ENCODE results near the gene FXYD4. TPM values are rescaled to one million over a fixed set of nuclear protein-coding genes. Genes with fewer than 3 reads are reported as not detected.
"Not testable (repeated sequence)": the region's sequence is repeated elsewhere in the genome, so short reads cannot be mapped to it uniquely, and the experiment has no call there.

FXYD4 gene, protein sequence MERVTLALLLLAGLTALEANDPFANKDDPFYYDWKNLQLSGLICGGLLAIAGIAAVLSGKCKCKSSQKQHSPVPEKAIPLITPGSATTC
- total RNA-seq (not detected), polyA plus RNA-seq (not detected), total RNA-seq (0 to 0.07 (median 0) reads per million in 6 experiments)

DNA sequence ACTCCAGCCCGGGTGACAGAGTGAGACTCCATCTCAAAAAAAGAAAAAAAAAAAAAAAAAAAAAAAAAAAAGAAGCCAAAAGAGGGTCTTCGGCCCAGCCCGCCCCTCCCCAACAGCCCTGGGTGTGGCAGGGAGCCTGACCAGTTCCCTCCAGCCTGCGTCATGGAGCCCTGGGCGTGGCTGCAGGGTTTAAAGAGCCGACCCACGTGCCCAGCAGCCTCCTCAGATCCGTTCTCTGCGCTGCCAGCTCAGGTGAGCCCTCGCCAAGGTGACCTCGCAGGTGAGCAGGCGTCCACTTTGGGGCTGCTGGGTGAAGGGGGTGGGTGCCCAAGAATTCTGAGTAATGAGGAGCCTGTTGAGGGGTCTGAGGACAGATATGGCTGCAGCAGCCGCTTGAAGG is at the start of gene FXYD4:
Gene FXYD4, plus strand, starts transcription at position 219 of the 400 bp plus-strand sequence. CDS start 2,111 bp downstream, outside the sequence.
- Mint-ChIP-seq H3K36me3 (no peaks in the 10 kb centered on the region), H3K4me3 (no peak within 1 kb of the TSS), H3K27me3 (peaks cover 0 to 2% (median 0%) of the 10 kb centered on the region in 5 donors), H3K27ac (no peak within 1 kb of the TSS), H3K9me3 (no peaks in the 10 kb centered on the region), H3K4me1 (peaks cover 5 to 16% (median 12%) of the 10 kb centered on the region in 4 donors)
- DNase-seq (peak in 1 of 10 donors; percentile 37), ATAC-seq (no peak)
- POLR2A ChIA-PET = interaction anchor here (0.6 to 1.6 kb wide), 2 partner anchors 9 to 40 kb away, joined by 3 read pairs; no protein-coding TSS in a partner anchor

DNA sequence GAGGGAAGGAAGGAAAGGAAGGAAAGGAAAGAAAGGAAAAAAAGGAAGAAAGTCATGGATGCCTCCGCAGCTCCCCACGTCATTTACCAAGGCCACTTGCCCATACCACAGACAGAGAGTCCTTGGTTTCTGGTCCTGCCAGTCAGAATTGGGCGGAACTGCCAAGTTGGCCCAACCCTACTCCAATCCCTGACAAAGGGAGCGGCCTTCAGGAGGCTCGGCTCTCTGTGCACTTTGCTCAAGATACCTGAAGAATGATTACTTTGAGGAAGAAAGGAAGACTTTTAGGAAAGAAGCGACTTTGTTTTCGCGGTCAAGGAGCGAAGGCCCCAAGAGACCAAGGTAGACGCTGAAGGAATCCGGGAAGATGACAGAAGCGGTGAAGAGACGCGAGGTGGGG is 49.1 kb upstream of the FXYD4 start:
- Mint-ChIP-seq H3K36me3 (no peaks in the 10 kb centered on the region), H3K9me3 (no peaks in the 10 kb centered on the region), H3K4me3 (peak overlapping the region in 9 of 10 donors; percentile 28 to 71 (median 50)), H3K27me3 (peaks cover 3 to 47% (median 21%) of the 10 kb centered on the region in 5 donors), H3K27ac (peak overlapping the region in 6 of 10 donors; percentile 5 to 86 (median 76)), H3K4me1 (peaks cover 10 to 16% (median 13%) of the 10 kb centered on the region in 4 donors)
- no peak for DNase-seq
- POLR2A ChIA-PET = no interaction called here
- ATAC-seq = peak in 1 of 2 donors; percentile 28

GRCh38 chr10:43322769-43323168 is 48.7 kb upstream of the FXYD4 start:
- peaks cover 10 to 16% (median 13%) of the 10 kb centered on the region in 4 donors for H3K4me1 Mint-ChIP-seq
- H3K4me3 Mint-ChIP-seq = peak overlapping the region in 8 of 10 donors; percentile 28 to 71 (median 52)
- peak; percentile 98 to 99 for ATAC-seq
- no peaks in the 10 kb centered on the region for H3K9me3 Mint-ChIP-seq
- no peaks in the 10 kb centered on the region for H3K36me3 Mint-ChIP-seq
- DNase-seq = peak; percentile 46 to 89 (median 67)
- peaks cover 3 to 43% (median 21%) of the 10 kb centered on the region in 5 donors for H3K27me3 Mint-ChIP-seq
- POLR2A ChIA-PET = no interaction called here
- H3K27ac Mint-ChIP-seq = peak overlapping the region in 6 of 10 donors; percentile 18 to 86 (median 76)

DNA sequence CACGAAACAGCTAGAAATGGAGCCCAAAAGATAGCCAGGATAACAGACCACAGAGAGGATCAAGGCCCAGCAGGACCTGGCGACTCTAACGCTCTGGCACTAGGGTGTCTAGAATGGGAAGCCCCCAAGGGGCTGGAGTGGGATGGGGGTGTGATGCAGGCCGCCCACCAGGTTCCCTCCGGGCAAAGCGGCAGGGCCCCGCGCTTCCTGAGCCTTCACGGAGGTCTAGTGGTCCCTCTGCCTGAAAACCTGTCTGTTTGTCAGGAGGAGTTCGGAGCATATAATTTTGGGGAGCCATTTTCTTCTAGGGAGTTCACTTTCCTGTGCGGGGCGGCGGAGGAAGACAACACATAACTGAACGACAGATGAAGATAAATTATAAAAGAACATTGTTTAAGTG is 48.2 kb upstream of the FXYD4 start:
- Mint-ChIP-seq H3K4me1 (peaks cover 10 to 16% (median 13%) of the 10 kb centered on the region in 4 donors), H3K36me3 (no peaks in the 10 kb centered on the region), H3K27me3 (peaks cover 2 to 38% (median 21%) of the 10 kb centered on the region in 5 donors), H3K9me3 (no peaks in the 10 kb centered on the region), H3K27ac (peak overlapping the region in 4 of 10 donors; percentile 2 to 82 (median 68)), H3K4me3 (peak overlapping the region in 5 of 10 donors; percentile 24 to 71 (median 54))
- DNase-seq (no peak), ATAC-seq (no peak)
- POLR2A ChIA-PET = no interaction called here

GRCh38 chr10:43324876-43325275 is 46.6 kb upstream of the FXYD4 start:
- no peak overlapping the region for H3K4me3 Mint-ChIP-seq
- peaks cover 10 to 16% (median 13%) of the 10 kb centered on the region in 4 donors for H3K4me1 Mint-ChIP-seq
- ATAC-seq (no peak), DNase-seq (no peak)
- POLR2A ChIA-PET = interaction anchor here (0.5 to 0.7 kb wide), 3 partner anchors 12 to 38 kb away, joined by 3 to 4 read pairs (median 4); no protein-coding TSS in a partner anchor
- no peaks in the 10 kb centered on the region for H3K36me3 Mint-ChIP-seq
- H3K27ac Mint-ChIP-seq = peak overlapping the region in 1 of 10 donors; percentile 37
- H3K9me3 Mint-ChIP-seq = no peaks in the 10 kb centered on the region
- H3K27me3 Mint-ChIP-seq = peaks cover 2 to 29% (median 18%) of the 10 kb centered on the region in 5 donors

GRCh38 chr10:43327171-43327570 is 44.3 kb upstream of the FXYD4 start:
- no peak for DNase-seq
- H3K27me3 Mint-ChIP-seq = peaks cover 2 to 8% (median 6%) of the 10 kb centered on the region in 5 donors
- H3K36me3 Mint-ChIP-seq = no peaks in the 10 kb centered on the region
- no peak overlapping the region for H3K4me3 Mint-ChIP-seq
- POLR2A ChIA-PET = interaction anchor here (1.2 kb wide), 1 partner anchor 109 kb away, joined by 3 read pairs; no protein-coding TSS in a partner anchor
- no peaks in the 10 kb centered on the region for H3K9me3 Mint-ChIP-seq
- H3K4me1 Mint-ChIP-seq = peaks cover 16 to 20% (median 17%) of the 10 kb centered on the region in 4 donors
- no peak for ATAC-seq
- H3K27ac Mint-ChIP-seq = peak overlapping the region in 1 of 10 donors; percentile 6

- Mint-ChIP-seq H3K36me3 (no peaks in the 10 kb centered on the region), H3K4me1 (peaks cover 13 to 20% (median 17%) of the 10 kb centered on the region in 4 donors), H3K27me3 (peaks cover 0 to 3% (median 0%) of the 10 kb centered on the region in 5 donors), H3K9me3 (no peaks in the 10 kb centered on the region), H3K27ac (peak overlapping the region in 1 of 10 donors; percentile 53), H3K4me3 (no peak overlapping the region)
- DNase-seq (no peak), ATAC-seq (no peak)
- POLR2A ChIA-PET = interaction anchor here (1.0 kb wide), 1 partner anchor 22 kb away, joined by 3 read pairs; no protein-coding TSS in a partner anchor
These were observed 43.5 kb upstream of the FXYD4 start for GRCh38 chr10:43327986-43328385.

DNA sequence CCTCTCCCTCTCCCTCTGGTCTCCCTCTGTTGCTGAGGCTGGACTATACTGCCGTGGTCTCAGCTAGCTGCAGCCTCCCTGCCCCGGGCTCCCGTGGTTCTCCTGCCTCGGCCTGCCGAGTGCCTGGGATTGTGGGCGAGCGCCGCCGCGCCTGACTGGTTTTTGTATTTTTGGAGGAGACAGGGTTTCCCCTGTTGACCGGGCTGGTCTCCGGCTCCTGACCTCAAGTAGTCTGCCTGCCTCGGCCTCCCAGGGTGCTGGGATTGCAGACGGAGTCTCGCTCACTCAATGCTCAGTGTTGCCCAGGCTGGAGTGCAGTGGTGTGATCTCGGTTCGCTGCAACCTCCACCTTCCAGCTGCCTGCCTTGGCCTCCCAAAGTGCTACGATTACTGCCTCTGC is 42.6 kb upstream of the FXYD4 start:
- DNase-seq, H3K27me3 Mint-ChIP-seq: not testable (repeated sequence)
- H3K4me1 Mint-ChIP-seq = peaks cover 10 to 19% (median 18%) of the 10 kb centered on the region in 4 donors

DNA sequence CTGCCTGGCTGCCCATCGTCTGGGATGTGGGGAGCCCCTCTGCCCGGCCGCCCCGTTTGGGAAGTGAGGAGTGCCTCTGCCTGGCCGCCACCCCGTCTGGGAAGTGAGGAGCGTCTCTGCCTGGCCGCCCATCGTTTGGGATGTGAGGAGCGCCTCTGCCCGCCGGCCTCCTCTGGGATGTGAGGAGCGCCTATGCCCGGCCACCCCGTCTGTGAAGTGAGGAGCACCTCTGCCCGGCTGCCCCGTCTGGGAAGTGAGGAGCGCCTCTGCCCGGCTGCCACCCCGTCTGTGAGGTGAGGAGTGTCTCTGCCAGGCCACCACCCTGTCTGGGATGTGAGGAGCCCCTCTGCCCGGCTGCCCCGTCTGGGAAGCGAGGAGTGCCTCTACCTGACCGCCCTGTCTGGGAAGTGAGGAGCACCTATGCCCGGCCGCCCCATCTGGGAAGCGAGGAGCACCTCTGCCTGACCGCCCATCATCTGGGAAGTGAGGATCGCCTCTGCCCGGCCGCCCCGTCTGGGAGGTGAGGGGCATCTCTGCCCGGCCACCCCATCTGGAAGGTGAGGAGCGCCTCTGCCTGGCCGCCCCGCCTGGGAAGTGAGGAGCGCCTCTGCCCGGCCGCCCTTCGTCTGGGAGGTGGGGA is 42.1 kb upstream of the FXYD4 start:
- DNase-seq = not testable (repeated sequence)

More for the DNA sequence above, 42.6 kb upstream of the FXYD4 start:
- POLR2A ChIA-PET = interaction anchor here (1.0 kb wide), 1 partner anchor 23 kb away, joined by 3 read pairs; no protein-coding TSS in a partner anchor
- not testable (repeated sequence) for ATAC-seq, H3K9me3 Mint-ChIP-seq, H3K4me3 Mint-ChIP-seq, H3K27ac Mint-ChIP-seq, H3K36me3 Mint-ChIP-seq

GRCh38 chr10:43330049-43330823 is 41.2 kb upstream of the FXYD4 start:
- not testable (repeated sequence) for H3K9me3 Mint-ChIP-seq, ATAC-seq, H3K27me3 Mint-ChIP-seq, DNase-seq, H3K36me3 Mint-ChIP-seq
- peak overlapping the region in 1 of 10 donors; percentile 48 for H3K27ac Mint-ChIP-seq
- peak overlapping the region in 2 of 10 donors; percentile 6 to 22 for H3K4me3 Mint-ChIP-seq
- POLR2A ChIA-PET = interaction anchor here (0.7 kb wide), 1 partner anchor 27 kb away, joined by 3 read pairs; no protein-coding TSS in a partner anchor
- H3K4me1 Mint-ChIP-seq = peaks cover 10 to 20% (median 18%) of the 10 kb centered on the region in 4 donors

More for the DNA sequence above, 42.1 kb upstream of the FXYD4 start:
- H3K36me3 Mint-ChIP-seq, H3K27me3 Mint-ChIP-seq, ATAC-seq, H3K9me3 Mint-ChIP-seq, POLR2A ChIA-PET, H3K4me3 Mint-ChIP-seq, H3K27ac Mint-ChIP-seq: not testable (repeated sequence)
- H3K4me1 Mint-ChIP-seq = peaks cover 10 to 20% (median 18%) of the 10 kb centered on the region in 4 donors

DNA sequence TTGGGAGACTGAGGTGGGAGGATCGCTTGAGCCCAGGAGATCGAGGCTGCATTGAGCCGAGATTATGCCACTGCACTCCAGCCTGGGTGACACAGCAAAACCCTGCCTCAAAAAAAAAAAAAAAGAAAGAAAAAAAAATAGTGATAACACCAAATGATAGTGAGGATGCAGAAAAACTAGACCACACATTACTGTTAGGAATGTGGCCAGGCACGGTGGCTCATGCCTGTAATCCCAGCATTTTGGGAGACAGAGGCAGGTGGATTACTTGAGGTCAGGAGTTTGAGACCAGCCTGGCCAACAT is 40.7 kb upstream of the FXYD4 start:
- DNase-seq, H3K27me3 Mint-ChIP-seq, H3K9me3 Mint-ChIP-seq, H3K36me3 Mint-ChIP-seq, ATAC-seq: not testable (repeated sequence)
- H3K27ac Mint-ChIP-seq = peak overlapping the region in 1 of 10 donors; percentile 48
- POLR2A ChIA-PET = interaction anchor here (0.7 kb wide), 2 partner anchors 27 to 41 kb away, joined by 3 read pairs; partner anchors contain the start of gene FXYD4
- H3K4me3 Mint-ChIP-seq = peak overlapping the region in 2 of 10 donors; percentile 6 to 22
- peaks cover 10 to 20% (median 18%) of the 10 kb centered on the region in 4 donors for H3K4me1 Mint-ChIP-seq

DNA sequence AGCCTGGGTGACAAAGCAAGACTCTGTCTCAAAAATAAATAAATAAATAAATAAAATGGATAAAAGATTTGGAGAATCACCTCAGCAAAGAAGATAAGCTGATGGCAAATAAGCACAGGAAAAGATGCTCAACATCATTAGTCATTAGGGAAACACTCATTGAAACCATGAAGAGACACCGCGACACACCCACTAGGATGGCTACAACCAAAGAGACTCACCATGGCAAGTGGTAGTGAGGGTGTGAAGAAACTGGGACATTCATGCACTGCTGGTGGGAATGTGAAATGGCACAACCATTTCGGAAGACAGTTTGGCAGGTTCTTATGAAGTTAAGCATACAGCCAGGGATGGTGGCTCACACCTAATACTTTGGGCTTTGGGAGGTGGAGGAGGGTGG is 37.8 kb upstream of the FXYD4 start:
- ATAC-seq (no peak), DNase-seq (no peak)
- peak overlapping the region in 2 of 10 donors; percentile 37 to 84 for H3K27ac Mint-ChIP-seq
- H3K9me3 Mint-ChIP-seq = no peaks in the 10 kb centered on the region
- no peaks in the 10 kb centered on the region for H3K36me3 Mint-ChIP-seq
- POLR2A ChIA-PET = interaction anchor here (0.6 kb wide), 1 partner anchor 39 kb away, joined by 3 read pairs; no protein-coding TSS in a partner anchor
- H3K4me1 Mint-ChIP-seq = peaks cover 11 to 20% (median 18%) of the 10 kb centered on the region in 4 donors
- H3K27me3 Mint-ChIP-seq = peaks cover 0 to 19% (median 4%) of the 10 kb centered on the region in 5 donors
- H3K4me3 Mint-ChIP-seq = peak overlapping the region in 1 of 10 donors; percentile 31
